IMR-90 (cell line): ENCODE data around the gene COL18A1. TPM values are rescaled to one million over a fixed set of nuclear protein-coding genes. Genes with fewer than 3 reads are reported as not detected.

ENCODE experiments used
- ATAC-seq: fragments of 200-7000 bp; cut with Tn5 transposase; 2 replicates; pipeline ENCODE4 v1.9.1; 2020; ENCODE audit warnings: low read depth, mild to moderate bottlenecking, moderate library complexity
- BruUV-seq: library from RNA; stranded (reverse); fragments of 400-500 nt; replicated peaks from 2 replicates; lab custom pipeline; 2021; lab: Mats Ljungman, UMichigan
- CTCF ChIA-PET: fragments of 300-600 bp; formaldehyde crosslinking; extraction: SDS; loops from one replicate; lab custom pipeline; 2021; ENCODE audit warnings: antibody characterized with exemption; lab: Yijun Ruan, JAX
- POLR2A ChIA-PET: fragments of 300-600 bp; sonication (Branson Sonifier 250); formaldehyde crosslinking; loops from one replicate; lab custom pipeline; 2022; ENCODE audit warnings: antibody characterized with exemption; ENCODE audit not compliant: unreplicated experiment; lab: Charles Lee
- DNase-seq: peaks from one replicate; pipeline ENCODE4 v3.0.0; 2013
- H2AFZ ChIP-seq: replicated peaks from 2 replicates; pipeline ENCODE3; 2013; ENCODE audit warnings: low read length, mild to moderate bottlenecking; ENCODE audit not compliant: poor library complexity
- H2AK5ac ChIP-seq: 2 replicates; pipeline ENCODE4 v1.6.1; 2013; ENCODE audit warnings: low read depth, low read length, inconsistent platforms
- H2AK9ac ChIP-seq: replicated peaks from 2 replicates; pipeline ENCODE3; 2013; ENCODE audit warnings: mild to moderate bottlenecking, low read depth, low read length, moderate library complexity; ENCODE audit not compliant: poor library complexity
- H2BK120ac ChIP-seq: 2 replicates; pipeline ENCODE4 v1.6.1; 2013; ENCODE audit warnings: low read depth, low read length, inconsistent platforms
- H2BK15ac ChIP-seq: 3 replicates; pipeline ENCODE4 v1.6.1; 2013; ENCODE audit warnings: low read depth, low read length, inconsistent platforms
- H2BK20ac ChIP-seq: 2 replicates; pipeline ENCODE4 v1.6.1; 2013; ENCODE audit warnings: low read depth, mild to moderate bottlenecking, inconsistent platforms, low read length, moderate library complexity
- H2BK5ac ChIP-seq: 2 replicates; pipeline ENCODE4 v1.6.1; 2013; ENCODE audit warnings: mild to moderate bottlenecking, low read depth, low read length, inconsistent platforms; ENCODE audit not compliant: poor library complexity, severe bottlenecking
- H3K14ac ChIP-seq: replicated peaks from 2 replicates; pipeline ENCODE4 v1.6.1; 2013; ENCODE audit warnings: low read depth, low read length, inconsistent platforms
- H3K18ac ChIP-seq: 2 replicates; pipeline ENCODE4 v1.6.1; 2013; ENCODE audit warnings: low read depth, low read length, control low read depth
- H3K23ac ChIP-seq: 2 replicates; pipeline ENCODE4 v1.6.1; 2013; ENCODE audit warnings: low read depth, low read length, inconsistent platforms
- H3K27ac ChIP-seq: 2 replicates; pipeline ENCODE4 v1.5.1; 2013; ENCODE audit warnings: mild to moderate bottlenecking, control low read depth, low read length; ENCODE audit not compliant: insufficient read depth
- H3K27me3 ChIP-seq: 2 replicates; pipeline ENCODE4 v1.6.1; 2013; ENCODE audit warnings: low read length; ENCODE audit not compliant: control insufficient read depth, insufficient read depth
- H3K36me3 ChIP-seq: 2 replicates; pipeline ENCODE4 v1.6.1; 2013; ENCODE audit warnings: low read length, mixed read lengths; ENCODE audit not compliant: control insufficient read depth, insufficient read depth
- H3K4ac ChIP-seq: 2 replicates; pipeline ENCODE4 v1.6.1; 2013; ENCODE audit warnings: low read depth, low read length, inconsistent platforms
- H3K4me1 ChIP-seq: 2 replicates; pipeline ENCODE4 v1.6.1; 2013; ENCODE audit warnings: low read length, mixed read lengths; ENCODE audit not compliant: control insufficient read depth, insufficient read depth
- H3K4me2 ChIP-seq: 2 replicates; pipeline ENCODE4 v1.6.1; 2013; ENCODE audit warnings: low read depth, mild to moderate bottlenecking, control low read depth, low read length, moderate library complexity
- H3K4me3 ChIP-seq: 2 replicates; pipeline ENCODE4 v1.5.1; 2013; ENCODE audit warnings: low read depth, mild to moderate bottlenecking, control low read depth, low read length, moderate library complexity; ENCODE audit not compliant: insufficient read depth
- H3K56ac ChIP-seq: 2 replicates; pipeline ENCODE4 v1.6.1; 2013; ENCODE audit warnings: low read length, inconsistent platforms; ENCODE audit not compliant: insufficient read depth; ENCODE audit errors: extremely low read depth
- H3K79me1 ChIP-seq, 2 experiments: 2 replicates each; pipeline ENCODE4 v1.6.1; 2013; ENCODE audit warnings: low read length in 2 of 2, inconsistent platforms in 1 of 2, low read depth in 1 of 2
- H3K9ac ChIP-seq: 2 replicates; pipeline ENCODE4 v1.6.1; 2013; ENCODE audit warnings: low read depth, low read length, control low read depth
- H3K9me1 ChIP-seq: 2 replicates; pipeline ENCODE4 v1.6.1; 2013; ENCODE audit warnings: low read length, inconsistent platforms; ENCODE audit not compliant: insufficient read depth
- H3K9me3 ChIP-seq: 2 replicates; pipeline ENCODE4 v1.6.1; 2013; ENCODE audit warnings: low read length; ENCODE audit not compliant: control insufficient read depth, insufficient read depth
- H4K20me1 ChIP-seq: 2 replicates; pipeline ENCODE4 v1.6.1; 2013; ENCODE audit warnings: low read length, inconsistent platforms; ENCODE audit not compliant: insufficient read depth
- H4K5ac ChIP-seq: 2 replicates; pipeline ENCODE4 v1.6.1; 2013; ENCODE audit warnings: mild to moderate bottlenecking, low read depth, low read length, control low read depth
- H4K8ac ChIP-seq, 2 experiments: 2 replicates each; pipeline ENCODE4 v1.6.1; 2013; ENCODE audit warnings: low read depth in 2 of 2, low read length in 2 of 2, control low read depth in 1 of 2, inconsistent platforms in 1 of 2
- H4K91ac ChIP-seq: 2 replicates; pipeline ENCODE4 v1.6.1; 2013; ENCODE audit warnings: low read depth, low read length, inconsistent platforms; ENCODE audit not compliant: insufficient read depth
- CTCF ChIP-seq: conservative IDR thresholded peaks from 2 replicates; pipeline ENCODE4 v1.5.1; 2012; ENCODE audit warnings: mild to moderate bottlenecking, low read depth, low read length, improper control_type of control experiment
- MAZ ChIP-seq: IDR thresholded peaks from 2 replicates; pipeline ENCODE4 v1.6.1; 2012; ENCODE audit warnings: low read depth, mild to moderate bottlenecking, low read length, improper control_type of control experiment, moderate library complexity, borderline replicate concordance
- MXI1 ChIP-seq: IDR thresholded peaks from 2 replicates; pipeline ENCODE4 v1.6.1; 2012; ENCODE audit warnings: low read depth, mild to moderate bottlenecking, low read length, moderate library complexity, borderline replicate concordance
- POLR2A ChIP-seq: IDR thresholded peaks from 2 replicates; pipeline ENCODE4 v1.6.1; 2012; ENCODE audit warnings: mild to moderate bottlenecking, low read depth, low read length
- RAD21 ChIP-seq: IDR thresholded peaks from 2 replicates; pipeline ENCODE4 v1.6.1; 2012; ENCODE audit warnings: low read length, improper control_type of control experiment
- RFX5 ChIP-seq: IDR thresholded peaks from 2 replicates; pipeline ENCODE4 v1.8.0; 2012; ENCODE audit warnings: low read depth, mild to moderate bottlenecking, low read length, moderate library complexity
- SMC3 ChIP-seq: fragments of 150-350 bp; IDR thresholded peaks from 2 replicates; pipeline ENCODE4 v1.6.1; 2016; ENCODE audit warnings: low read depth, mild to moderate bottlenecking, antibody characterized with exemption, low read length, moderate library complexity
- WGBS, 2 experiments: methylation state at CpG; one replicate each; pipeline versions ENCODE4 v1.1.5 to v1.1.7; 2013; ENCODE audit warnings: missing lambda C conversion rate in 2 of 2; ENCODE audit not compliant: insufficient read length in 1 of 2; ENCODE audit errors: extremely low coverage in 2 of 2; 5-methylcytosine and 5-hydroxymethylcytosine counted together
- dilution Hi-C: fragments of 300-500 bp; cut with HindIII; formaldehyde crosslinking; loops from one replicate; pipeline ENCODE4 v1.14.3; 2018; ENCODE audit warnings: low sequenced_read_pairs; ENCODE audit not compliant: unreplicated experiment
- in situ Hi-C: fragments of 300-500 bp; cut with MboI; formaldehyde crosslinking; loops from 3 replicates; pipeline ENCODE4 v1.14.3; 2019; ENCODE audit warnings: low sequenced_read_pairs, inconsistent platforms, mixed read lengths
- intact Hi-C: fragments of 100-400 bp; cut with micrococcal nuclease; formaldehyde crosslinking; loops from 2 replicates; pipeline ENCODE4 v1.10.0; 2022
- polyA plus RNA-seq, 3 experiments: library from polyadenylated mRNA; depleted of rRNA; stranded (reverse); fragments of >200 nt; gene quantifications; 2 replicates each; pipeline ENCODE4 v1.2.3, GENCODE V29; 2012; ENCODE audit warnings: low replicate concordance in 1 of 3
- total RNA-seq: library from RNA; depleted of rRNA; stranded (reverse); fragments of >200 nt; gene quantifications from 2 replicates; pipeline ENCODE4 v1.2.3, GENCODE V29; 2012

Gene COL18A1
- total and polyA plus RNA-seq, 2 of the 4 experiments (the other 2 are of a cell fraction), result 4.3 to 46.7 TPM

DNA sequence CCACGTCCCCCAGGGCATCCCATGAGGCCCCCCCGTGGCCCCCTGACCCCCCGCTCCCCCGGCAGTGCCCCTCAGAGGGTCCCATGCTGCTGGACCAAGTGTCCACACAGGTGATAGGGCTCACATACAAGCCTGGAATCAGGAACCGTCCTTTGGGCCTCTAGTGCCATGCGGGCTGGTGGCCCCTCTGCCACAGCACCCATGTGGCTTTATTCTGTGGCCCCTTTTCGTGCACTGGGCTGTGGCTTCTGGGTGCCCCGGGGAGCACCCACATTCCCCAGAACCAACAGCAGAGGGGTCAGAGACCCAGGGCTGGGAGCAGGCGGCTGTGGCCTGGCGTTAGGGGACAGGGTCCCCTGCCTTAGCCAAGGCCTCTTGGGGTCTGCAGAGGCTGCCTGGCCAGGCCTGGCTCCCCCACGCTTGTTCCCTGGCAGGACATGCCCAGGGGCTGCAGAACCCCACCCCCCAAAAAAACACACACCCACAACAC is 105.5 kb downstream of the COL18A1 start (continued):
- no peak for TF ChIP-seq RAD21
- TF ChIP-seq MAZ, result no peak
- TF ChIP-seq MXI1, result no peak
- TF ChIP-seq POLR2A, result no peak
- no peak for TF ChIP-seq RFX5

- in situ Hi-C loops, result no loop called here
- TF ChIP-seq POLR2A (no peak), CTCF (no peak), SMC3 (no peak)
- 85% methylated on average over 6 of the region's 12 CpGs; no CpG with 5 or more reads in 1 of the 2 experiments for WGBS, 2 experiments
Measured at GRCh38 chr21:45511007-45511406, 106.0 kb downstream of the COL18A1 start.

More at GRCh38 chr21:45511007-45511406, 106.0 kb downstream of the COL18A1 start:
- H3K9ac ChIP-seq, result no peak overlapping the region
- no peak overlapping the region for H3K4me3 ChIP-seq
- BruUV-seq, result no TSS peak
- no peak overlapping the region for H3K4ac ChIP-seq
- no peak overlapping the region for H4K5ac ChIP-seq
- H2AFZ ChIP-seq, result no peak overlapping the region
- peak overlapping the region; percentile 0 for H2AK9ac ChIP-seq
- no peaks in the 10 kb centered on the region for H3K9me3 ChIP-seq
- peaks cover 7% of the 10 kb centered on the region; the same call in 1 of the 2 replicates for H3K9me1 ChIP-seq
- H3K23ac ChIP-seq, result no peak overlapping the region
- no peaks in the 10 kb centered on the region for H3K27me3 ChIP-seq
- POLR2A ChIA-PET, result no interaction called here
- dilution Hi-C loops (no loop called here), intact Hi-C loops (no loop called here)
- no peak overlapping the region for H3K56ac ChIP-seq
- H4K91ac ChIP-seq, result no peak overlapping the region
- peaks cover 55% of the 10 kb centered on the region for H3K36me3 ChIP-seq
- H3K79me1 ChIP-seq, result no peaks in the 10 kb centered on the region
- H2BK120ac ChIP-seq, result no peak overlapping the region
- no peak overlapping the region for H3K14ac ChIP-seq
- DNase-seq (no peak), ATAC-seq (no peak)
- H2BK20ac ChIP-seq, result no peak overlapping the region
- CTCF ChIA-PET, result no interaction called here
- H3K18ac ChIP-seq, result no peak overlapping the region
- H3K27ac ChIP-seq, result no peak overlapping the region
- no peak overlapping the region for H2AK5ac ChIP-seq
- H2BK5ac ChIP-seq, result no peak overlapping the region
- no peak overlapping the region for H4K8ac ChIP-seq
- no peak overlapping the region for H2BK15ac ChIP-seq
- H3K4me1 ChIP-seq, result no peaks in the 10 kb centered on the region
- no peak overlapping the region for H3K4me2 ChIP-seq
- H4K20me1 ChIP-seq, result peaks cover 12% of the 10 kb centered on the region
